Embryonic facial prominence (tissue), 1 donor: ENCODE results near the gene PTPRG.
A peak's percentile ranks its signal among the peaks of the same experiment; 100 is the strongest.
"Not testable (repeated sequence)": the region's sequence is repeated elsewhere in the genome, so short reads cannot be mapped to it uniquely, and the experiment has no call there.

Experiments used
- DNase-seq: peaks from one replicate; pipeline ENCODE4 v3.0.0-alpha.2; 2016; ENCODE audit errors: extremely low spot score

The PTPRG gene

DNA sequence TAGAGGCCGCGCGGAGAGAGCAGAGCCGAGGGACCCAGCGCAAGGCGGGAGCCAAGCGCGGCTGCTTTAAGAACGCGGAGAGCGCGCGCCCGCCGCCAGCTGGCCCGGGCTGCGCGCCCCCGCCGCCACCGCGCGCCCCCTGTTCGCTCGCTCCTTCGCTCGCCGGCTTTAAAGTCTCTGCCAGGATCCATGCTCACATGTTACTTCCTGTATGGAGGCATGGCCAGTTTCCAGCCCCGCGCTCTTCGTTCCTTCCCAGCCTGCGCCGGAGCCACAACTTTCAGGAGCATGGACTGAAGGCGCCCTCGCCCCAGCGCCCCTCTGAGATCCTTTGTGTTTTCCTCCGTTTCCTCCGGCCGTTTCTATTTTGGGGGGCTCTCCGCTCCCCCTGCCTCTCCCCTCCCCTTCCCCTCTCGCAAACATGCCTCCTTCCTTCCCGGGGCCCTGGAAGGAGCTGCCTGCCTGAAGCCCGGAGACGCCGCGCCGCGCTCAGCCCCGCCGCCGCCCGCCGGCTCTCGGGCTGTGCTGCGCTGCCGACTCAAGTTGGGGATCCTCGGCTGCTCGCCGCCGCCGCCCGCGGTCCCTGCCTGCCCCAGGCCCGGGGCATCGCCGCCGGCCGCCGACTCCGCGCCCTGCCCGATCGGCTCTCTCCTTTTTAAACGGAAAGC lies at the start of gene PTPRG:
TSS of gene PTPRG (plus strand) at position 198 of the 668 bp plus-strand sequence. CDS start 717 bp downstream, outside the sequence.
- peak; percentile 90 for DNase-seq

- DNase-seq, result no peak
Observed at GRCh38 chr3:61518590-61518989, 42.8 kb upstream of the PTPRG start.

DNA sequence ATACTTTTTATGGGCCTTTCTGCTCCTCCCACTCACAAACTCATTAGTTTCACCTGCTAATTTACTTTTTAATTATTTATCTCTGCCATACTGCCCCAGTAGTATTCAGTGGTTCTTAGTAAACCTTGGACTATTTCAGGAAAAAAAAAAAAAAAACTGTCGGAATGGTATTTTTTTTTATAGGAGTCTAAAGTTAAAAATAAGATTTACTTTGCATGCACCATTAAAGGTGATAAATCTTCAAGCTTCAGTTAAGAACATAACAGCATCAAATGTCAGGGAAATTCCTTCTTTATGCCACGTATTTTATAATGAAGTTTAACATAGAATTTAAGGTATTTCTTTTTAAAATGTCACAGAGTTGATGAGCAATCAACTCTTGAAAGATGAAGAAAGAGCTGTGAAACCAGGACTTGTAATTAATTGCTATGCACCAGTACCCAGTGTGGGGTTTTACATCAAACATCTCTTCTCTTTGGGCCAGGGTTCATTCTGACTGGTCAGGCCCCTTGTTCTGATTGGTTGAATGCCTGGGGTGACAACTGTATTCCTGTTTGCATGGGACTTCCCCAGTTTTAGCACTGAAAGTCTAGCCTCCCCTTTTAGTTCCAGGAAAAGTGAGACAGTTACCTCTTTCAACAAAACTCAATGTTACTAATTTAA lies 40.3 kb upstream of the PTPRG start:
- DNase-seq, result no peak

GRCh38 chr3:61522060-61522459 lies 39.3 kb upstream of the PTPRG start:
- no peak for DNase-seq

DNA sequence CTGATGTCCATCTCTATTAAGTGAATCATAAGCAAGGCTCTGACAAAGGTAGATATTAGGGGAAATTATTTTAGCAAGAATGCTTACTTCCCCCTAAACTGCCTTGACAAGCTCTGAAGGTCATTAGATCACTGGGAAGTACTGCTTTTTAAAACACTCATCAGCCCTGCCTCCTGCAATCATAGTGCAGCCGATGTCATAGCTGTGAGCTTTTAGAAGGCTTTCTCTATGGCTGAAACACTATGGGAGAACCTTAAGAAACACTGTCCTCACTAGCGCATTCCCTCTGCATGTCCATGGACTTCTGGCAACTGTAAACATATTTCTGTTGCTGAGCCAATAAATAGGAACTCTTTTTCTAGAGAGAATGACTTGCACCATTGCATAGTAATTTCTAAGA lies 38.7 kb upstream of the PTPRG start:
- DNase-seq, result no peak

- DNase-seq, result no peak
Observed at GRCh38 chr3:61524933-61525332, 36.4 kb upstream of the PTPRG start.

DNA sequence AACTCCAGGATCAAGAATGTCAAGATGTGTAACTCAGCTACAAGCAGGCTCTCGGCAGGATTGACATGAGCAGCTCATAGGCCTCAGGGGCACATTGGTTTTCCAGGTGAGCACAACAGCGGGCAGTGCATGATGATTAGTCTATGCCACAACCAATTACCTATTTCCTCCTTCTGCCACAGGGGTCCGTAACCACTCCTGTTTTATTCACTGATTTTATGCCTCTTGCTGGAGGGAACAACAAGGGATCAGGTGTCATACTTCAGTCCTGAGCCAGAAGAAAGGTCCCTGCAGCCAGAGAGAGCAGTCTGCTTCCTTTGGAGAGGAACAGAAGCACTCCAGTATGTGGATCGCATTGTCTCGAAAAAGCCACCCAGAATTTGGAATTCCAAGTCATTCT lies 35.1 kb upstream of the PTPRG start:
- no peak for DNase-seq

DNA sequence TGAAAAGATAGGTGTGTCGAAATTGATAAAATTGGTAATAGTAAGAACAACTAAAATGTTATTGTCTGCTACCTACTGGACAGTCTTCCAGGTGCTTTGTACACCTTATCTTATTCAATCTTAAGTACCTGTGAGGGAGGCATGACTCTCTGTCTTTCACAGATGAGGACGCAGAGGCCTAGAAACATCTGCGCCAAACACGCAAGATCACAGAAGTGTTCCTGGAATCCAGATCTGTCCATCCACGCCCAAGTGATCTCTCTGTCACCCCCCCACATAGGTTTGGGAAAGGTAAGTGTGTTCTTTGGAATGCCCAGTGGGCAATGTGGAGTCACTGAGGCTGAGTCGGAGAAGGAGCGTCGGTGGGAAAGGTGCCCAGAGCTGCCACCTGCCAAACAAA lies 34.4 kb upstream of the PTPRG start:
- no peak for DNase-seq

DNA sequence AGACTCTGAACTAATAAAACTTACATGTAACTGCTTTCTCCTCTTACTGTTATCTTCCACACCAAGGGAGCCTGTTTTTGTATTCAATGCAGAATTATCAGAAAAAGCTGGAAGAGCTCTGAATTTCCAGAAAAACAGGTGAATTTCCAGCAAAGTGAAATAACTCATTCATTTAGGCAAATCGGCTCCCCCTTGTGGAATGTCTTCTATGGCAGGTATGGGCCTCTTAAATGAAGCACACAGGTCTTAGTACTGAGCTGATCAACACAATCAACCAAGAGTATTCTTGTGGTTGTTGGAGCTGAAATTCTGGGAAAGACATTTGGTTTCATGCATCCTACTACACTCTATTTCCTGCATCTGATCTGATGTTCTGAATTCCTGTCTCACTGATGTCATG lies 31.0 kb upstream of the PTPRG start:
- DNase-seq, result no peak

DNA sequence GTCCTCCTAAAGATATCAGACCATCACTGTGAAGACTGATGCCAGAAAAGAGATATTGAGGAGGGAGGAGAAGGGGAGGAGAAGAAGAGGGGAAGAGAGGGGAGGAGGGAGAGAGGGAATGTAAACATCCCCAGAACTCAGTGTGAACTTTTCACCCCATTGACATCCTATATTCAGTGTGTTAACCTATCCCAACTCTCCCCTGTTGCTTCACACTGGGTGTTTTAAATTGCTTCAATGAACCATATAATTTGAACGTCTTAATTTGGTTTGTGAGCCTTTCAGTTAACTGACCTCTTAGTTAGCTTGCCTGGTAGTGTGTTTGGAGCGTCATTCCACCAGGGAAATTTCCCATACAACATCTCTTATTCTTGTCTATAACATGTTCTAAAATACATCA lies 29.8 kb upstream of the PTPRG start:
- DNase-seq, result no peak

DNA sequence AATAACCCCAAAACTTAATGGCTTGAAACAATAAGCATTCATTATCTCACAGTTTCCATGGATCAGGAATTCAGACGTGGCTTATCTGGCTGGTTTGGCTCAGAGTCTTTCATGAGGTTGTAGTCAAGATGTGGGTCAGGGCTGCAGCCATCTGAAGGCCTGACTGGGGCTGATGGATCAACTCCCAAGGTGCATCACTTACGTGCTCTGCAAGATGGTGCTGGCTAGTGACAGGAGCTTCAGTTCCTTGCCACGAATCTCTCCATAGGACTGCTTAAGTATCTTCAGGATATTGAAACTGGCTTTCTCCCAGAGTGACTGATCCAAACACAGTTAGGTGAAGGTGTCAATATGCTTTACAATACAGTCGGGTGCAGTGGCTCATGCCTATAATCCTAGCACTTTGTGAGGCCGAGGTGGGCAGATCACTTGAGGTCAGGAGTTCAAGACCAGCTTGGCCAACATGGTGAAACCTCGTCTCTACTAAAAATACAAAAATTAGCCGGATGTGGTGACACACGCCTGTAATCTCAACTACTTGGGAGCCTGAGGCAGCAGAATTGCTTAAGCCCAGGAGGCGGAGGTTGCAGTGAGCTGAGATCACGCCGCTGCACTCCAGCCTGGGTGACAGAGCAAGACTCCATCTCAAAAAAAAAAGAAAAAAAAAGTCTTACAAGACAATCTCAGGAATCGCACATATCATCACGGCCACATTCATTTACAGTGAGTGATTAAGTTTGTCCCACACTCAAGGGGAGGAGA lies 28.5 kb upstream of the PTPRG start:
- no peak for DNase-seq

- no peak for DNase-seq
Observed at GRCh38 chr3:61535826-61536225, 25.5 kb upstream of the PTPRG start.

DNA sequence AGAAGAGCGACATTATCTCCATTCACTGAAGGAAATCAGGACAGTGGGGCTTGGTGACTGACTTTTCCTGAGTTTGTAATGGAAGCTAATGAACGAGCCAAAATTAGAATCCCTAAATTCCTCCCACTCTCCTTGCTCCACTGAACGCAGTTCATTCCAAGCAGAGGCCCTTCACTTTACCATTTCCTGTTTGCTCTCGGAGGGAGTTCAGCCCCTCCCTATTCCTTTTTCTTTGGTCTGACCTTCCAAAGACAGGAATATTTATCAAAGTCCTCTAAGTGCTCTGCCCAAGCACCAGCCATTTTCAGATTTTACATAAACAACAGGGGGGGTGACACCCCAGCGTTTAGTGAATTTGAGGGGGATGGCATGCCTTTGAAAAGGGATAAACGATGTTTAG lies 24.0 kb upstream of the PTPRG start:
- no peak for DNase-seq

DNA sequence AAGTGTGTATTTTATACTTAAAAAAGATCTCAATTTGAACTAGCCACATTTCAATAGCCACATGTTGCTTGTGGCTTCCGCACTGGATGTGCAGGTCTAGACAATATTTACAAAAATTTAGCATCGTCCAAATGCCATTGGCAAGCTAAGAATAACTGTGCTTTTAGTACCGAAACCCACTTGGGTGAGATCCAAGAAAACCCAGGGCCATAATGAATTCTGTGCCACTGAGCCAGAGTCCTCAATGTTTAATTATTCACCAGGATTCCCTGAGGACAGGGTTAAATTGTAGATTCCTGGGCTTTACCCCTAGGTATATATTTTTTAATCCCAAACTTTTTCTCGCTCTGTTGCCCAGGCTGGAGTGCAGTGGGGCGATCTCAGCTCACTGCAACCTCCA lies 22.9 kb upstream of the PTPRG start:
- no peak for DNase-seq

- DNase-seq, result no peak
Observed at GRCh38 chr3:61541694-61542093, 19.7 kb upstream of the PTPRG start.

GRCh38 chr3:61545716-61546115 lies 15.7 kb upstream of the PTPRG start:
- DNase-seq, result no peak

DNA sequence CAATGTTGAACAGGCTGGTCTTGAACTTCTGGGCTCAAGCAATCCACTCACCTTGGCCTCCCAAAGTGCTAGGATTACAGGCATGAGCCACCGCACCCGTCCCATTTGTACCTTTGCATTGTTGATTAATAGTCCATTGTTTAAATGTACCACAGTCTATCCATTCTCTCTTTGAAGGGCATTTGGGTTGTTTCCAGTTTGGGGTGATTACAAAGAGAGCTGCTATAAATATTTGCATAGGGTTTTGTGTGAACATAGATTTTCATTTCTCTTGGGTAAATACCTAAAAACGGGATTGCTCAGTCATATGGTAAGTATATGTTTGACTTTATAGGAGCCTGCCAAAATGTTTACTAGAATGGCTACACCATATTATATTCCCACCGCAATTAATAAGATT lies 13.7 kb upstream of the PTPRG start:
- no peak for DNase-seq

DNA sequence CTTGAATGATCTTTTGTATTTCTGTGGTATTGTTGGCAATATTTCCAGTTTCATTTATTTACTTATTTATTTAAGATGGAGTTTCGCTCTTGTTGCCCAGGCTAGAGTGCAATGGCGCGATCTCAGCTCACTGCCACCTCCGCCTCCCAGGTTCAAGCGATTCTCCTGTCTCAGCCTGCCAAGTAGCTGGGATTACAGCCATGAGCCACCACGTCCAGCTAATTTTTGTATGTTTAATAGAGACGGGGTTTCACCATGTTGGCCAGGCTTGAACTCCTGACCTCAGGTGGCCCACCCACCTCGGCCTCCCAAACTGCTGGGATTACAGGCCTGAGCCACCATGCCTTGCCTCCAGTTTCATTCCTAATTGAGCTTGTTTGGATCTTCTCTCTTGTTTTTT lies 8.7 kb upstream of the PTPRG start:
- not testable (repeated sequence) for DNase-seq

- DNase-seq, result no peak
Observed at GRCh38 chr3:61559136-61559731, 2.1 kb upstream of the PTPRG start.

- peak; percentile 72 for DNase-seq
Observed at GRCh38 chr3:61560517-61561373, 626 bp upstream of the PTPRG start.

- DNase-seq, result no peak
Observed at GRCh38 chr3:61562042-61562720, 810 bp downstream of the PTPRG start.
